Erythroblast (primary cell): ENCODE results near the gene CLDND1.

Experiments used
- GATA1 ChIP-seq: IDR thresholded peaks from 2 replicates; pipeline ENCODE4 v1.6.1; 2011; ENCODE audit warnings: low read depth, mild to moderate bottlenecking, control low read depth, low read length, moderate library complexity
- POLR2A ChIP-seq: IDR thresholded peaks from 2 replicates; pipeline ENCODE4 v1.6.1; 2011; ENCODE audit warnings: mild to moderate bottlenecking, low read length

DNA sequence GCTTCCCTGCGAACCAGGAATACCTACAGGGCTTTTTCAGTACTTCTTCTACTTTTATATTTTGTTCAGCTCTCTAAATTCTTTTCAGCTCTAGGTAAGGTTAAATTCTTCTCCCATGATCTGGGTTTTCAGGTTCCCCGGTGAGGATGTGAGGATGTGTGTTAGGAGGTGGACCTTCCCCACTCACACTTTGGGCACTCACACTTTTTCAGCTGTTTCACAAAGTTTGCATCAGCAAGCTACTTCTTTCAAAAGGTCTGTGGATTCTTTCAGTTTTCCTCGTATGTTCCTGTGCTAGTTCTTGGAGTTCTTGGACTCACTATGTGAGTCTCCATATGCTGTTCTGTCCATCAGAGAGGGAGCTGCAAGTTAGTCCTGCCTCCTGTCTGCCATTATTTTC lies 39.1 kb downstream of the CLDND1 start:
- TF ChIP-seq POLR2A (no peak), GATA1 (no peak)
